NCI-H2196 (cell line): Measurements from ENCODE around the gene CKS1B.
"Not testable (repeated sequence)": the region's sequence is repeated elsewhere in the genome, so short reads cannot be mapped to it uniquely, and the experiment has no call there.

ENCODE experiments used
- DNase-seq: peaks from one replicate; lab custom pipeline; 2025; ENCODE audit not compliant: unreplicated experiment; lab: John Stamatoyannopoulos, UW

The CKS1B gene

GRCh38 chr1:154983776-154984466 is 9.4 kb downstream of the CKS1B start:
- no peak for DNase-seq

GRCh38 chr1:154986736-154987135 is 12.3 kb downstream of the CKS1B start:
- not testable (repeated sequence) for DNase-seq

DNA sequence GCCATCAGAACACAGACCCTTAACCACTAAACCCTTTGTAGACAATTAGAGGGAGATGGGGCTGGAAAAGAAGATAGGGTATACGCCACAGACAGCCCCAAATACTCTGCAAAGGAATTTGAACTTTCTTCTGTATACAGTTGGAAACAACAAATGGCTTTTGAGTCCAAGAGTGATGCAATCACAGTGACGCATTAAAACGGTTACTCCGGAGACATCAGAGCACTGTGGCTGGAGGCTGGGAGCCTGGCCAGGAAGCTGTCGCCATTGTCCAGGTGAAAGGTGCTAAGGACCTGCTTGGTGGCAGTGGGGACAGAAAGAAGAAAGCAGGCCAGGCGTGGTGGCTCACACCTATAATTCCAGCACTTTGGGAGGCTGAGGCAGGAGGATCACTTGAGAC is 12.8 kb downstream of the CKS1B start:
- no peak for DNase-seq

GRCh38 chr1:154988058-154988954 is 13.8 kb downstream of the CKS1B start:
- no peak for DNase-seq

DNA sequence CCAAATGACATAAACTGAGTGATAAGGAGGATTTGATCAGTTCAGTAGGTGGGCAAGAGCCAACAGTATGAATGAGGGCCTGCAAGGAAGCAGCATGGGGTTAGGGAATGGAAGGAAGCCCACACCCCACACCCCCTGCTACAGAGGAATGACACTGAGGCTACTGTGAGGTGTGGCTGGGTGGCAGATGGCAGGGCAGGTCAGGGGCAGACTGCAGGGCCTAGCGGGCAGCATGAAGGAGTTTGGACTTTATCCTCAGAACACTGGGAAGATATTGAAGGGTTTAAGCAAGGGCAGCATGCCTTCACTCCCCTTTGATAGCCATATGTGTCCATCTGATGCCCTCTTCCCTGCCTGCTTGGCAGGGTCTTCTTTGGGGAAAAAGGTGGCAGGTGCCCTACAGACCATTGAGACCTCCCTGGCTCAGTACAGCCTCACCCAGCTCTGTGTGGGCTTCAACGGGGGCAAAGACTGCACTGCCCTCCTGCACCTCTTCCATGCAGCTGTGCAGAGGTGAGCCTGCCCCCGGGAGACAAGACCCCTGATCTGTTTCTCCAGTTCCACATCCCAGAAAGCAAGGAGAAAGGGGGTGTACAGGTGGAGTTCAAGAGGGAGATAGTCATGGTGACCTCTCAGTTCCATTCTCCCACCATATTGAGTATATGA is 14.8 kb downstream of the CKS1B start:
- DNase-seq, result no peak

GRCh38 chr1:154990276-154990675 is 15.8 kb downstream of the CKS1B start:
- DNase-seq, result no peak

GRCh38 chr1:154992721-154993571 is 18.5 kb downstream of the CKS1B start:
- DNase-seq, result no peak

DNA sequence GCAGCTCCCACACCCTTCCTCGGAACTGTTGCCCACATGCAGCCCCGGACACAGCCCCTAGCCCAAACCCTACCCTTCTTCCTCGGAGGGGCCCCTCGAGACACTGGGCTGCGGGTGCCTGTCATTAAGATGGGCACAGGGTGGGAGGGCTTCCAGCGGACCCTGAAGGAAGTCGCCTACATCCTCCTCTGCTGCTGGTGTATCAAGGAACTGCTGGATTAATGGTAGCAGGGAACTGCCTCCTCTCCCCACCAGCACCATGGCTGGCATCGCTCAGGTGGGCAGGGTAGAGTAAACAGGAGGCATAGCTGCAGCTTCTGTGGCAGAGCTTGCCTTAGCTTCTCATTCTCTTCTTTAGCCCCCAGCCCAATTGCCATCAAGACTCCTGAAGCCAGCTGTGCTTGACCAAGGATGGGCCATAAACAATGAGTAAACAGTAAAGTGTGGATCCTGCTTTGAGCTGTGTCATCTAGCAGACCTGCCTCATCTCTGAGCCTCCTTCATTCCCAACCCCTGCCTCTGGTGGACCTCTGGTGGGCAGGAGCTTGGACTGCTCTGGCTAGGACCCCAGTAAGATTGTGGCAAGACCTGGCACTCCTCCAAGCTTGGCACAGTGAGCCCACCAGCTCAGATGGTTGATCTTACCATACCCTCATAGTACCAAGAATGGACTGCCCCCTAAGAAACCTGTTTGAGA is 19.2 kb downstream of the CKS1B start, which contains the start of gene LENEP:
Gene LENEP (plus strand): TSS at position 15 of the 697 bp plus-strand sequence. CDS start 22 bp downstream, at position 37.
- DNase-seq, result no peak

GRCh38 chr1:154994269-154994587 is 19.7 kb downstream of the CKS1B start:
- DNase-seq, result no peak

DNA sequence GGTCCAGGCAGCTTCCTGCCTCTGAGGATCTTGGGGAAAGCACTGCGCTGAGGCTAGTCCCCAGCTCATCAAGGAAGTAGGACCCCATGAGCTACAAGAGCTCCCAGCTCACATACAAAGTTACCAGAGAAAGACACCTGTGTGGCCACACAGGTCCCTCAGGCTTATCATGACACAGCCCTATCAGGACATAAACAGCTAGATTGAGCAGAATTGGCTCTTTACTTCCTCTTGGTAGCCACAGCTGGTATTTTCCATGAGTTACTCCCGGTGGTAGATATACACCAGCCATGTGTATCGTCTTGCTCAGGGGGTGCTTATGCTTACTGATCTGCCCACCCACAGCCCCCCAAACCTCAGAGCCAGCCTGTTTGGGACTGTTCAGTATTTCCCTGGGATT is 20.1 kb downstream of the CKS1B start:
- DNase-seq, result no peak

GRCh38 chr1:154995301-154995983 is 21.0 kb downstream of the CKS1B start:
- DNase-seq, result not testable (repeated sequence)

GRCh38 chr1:154996966-154997701 is 22.7 kb downstream of the CKS1B start:
- DNase-seq, result no peak

- no peak for DNase-seq
Observed at GRCh38 chr1:154998201-154998780, 23.8 kb downstream of the CKS1B start.

GRCh38 chr1:154998818-154999570 is 24.5 kb downstream of the CKS1B start:
- no peak for DNase-seq

DNA sequence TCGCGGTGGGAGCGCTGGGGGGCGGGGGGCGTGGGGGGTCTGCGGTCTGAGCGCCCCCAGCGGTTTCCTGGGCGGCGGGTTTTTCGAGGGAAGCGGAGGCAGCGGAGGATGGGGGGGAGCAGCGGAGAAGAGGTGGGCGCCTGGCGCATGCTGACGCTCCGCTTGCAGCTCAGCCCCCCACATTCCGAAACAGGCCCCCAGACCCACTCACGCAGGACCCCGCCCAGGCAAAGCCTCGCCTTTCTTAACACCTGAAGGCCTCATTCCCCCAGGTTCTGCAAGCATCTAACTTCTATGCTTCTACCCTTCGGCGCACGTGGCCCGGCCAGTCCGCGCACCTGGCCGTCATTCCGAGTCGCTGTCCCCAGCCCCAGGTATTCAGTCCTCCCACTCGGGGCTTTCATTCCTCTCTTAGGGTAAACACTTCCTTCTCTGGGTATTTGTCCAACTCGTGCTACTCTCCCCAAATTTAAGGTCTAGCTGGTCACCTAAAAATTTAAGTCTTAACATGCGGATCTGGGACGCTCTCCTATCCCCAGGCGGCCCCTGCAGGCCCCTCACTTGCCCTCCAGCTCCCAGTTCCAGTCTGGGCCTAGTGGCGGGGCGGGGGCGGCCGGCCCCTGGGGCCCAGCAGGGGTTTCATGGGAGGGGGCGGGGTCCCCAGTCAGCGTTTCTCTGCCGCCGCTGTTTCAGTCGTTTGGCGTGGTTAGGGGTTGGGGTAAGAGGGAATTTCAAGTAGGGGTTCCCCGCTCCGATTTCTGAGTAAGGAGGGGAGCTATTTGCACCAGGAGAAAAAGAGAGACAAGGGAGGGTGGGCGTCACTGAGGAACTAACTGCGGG is 25.3 kb downstream of the CKS1B start:
- no peak for DNase-seq

GRCh38 chr1:155000411-155000725 is 25.9 kb downstream of the CKS1B start:
- no peak for DNase-seq

DNA sequence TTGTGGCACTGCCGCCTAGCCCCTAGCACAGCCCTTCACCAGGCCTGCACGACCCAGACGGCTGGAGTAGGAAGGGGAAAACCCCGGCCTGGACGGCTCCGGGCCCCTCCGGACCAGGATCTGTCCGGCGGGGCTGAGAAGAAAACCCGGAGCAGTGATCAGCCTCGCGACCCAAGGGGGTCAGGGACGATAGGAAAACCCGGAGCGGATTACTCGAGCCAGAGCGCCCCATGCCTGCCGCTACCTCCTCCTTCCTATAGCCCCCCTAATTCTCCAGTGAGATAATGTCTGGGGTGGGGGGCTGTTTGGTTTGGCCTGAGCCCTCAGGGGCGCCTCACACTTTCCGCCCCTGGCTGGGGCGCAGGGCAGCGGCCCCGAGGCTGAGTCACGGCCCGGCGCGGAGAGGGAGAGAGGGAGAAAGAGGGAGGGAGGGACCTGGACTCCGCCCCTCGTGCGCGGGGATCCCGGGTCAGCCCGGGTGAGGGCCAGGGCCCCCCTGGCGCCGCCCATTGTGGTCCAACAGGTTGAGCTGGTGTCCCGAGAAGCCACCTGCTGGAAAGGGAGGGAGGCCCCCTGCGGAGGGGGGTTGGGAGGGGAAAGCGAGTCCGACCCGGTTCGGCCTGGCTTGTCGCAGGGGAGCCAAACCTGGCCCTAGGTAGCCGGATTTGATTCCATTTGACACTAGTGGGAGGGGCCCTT is 26.4 kb downstream of the CKS1B start:
- peak; percentile 97 for DNase-seq
